Activated CD4-positive, alpha-beta T cell treated with anti-CD3 and anti-CD28 coated beads, Interleukin-2, amount 50 U/mL, for 4 hours (primary cell): ENCODE data around the gene CXCL1.
"Not testable (repeated sequence)": the region's sequence is repeated elsewhere in the genome, so short reads cannot be mapped to it uniquely, and the experiment has no call there.

Experiments
- DNase-seq, 2 experiments: peaks; one replicate each; pipeline ENCODE4 v3.0.0-alpha.2; 2020

CXCL1 gene

GRCh38 chr4:73883306-73883705 lies 14.1 kb downstream of the CXCL1 start:
- DNase-seq = no peak

GRCh38 chr4:73885574-73886267 lies 16.5 kb downstream of the CXCL1 start:
- DNase-seq = no peak

GRCh38 chr4:73891326-73891725 lies 22.1 kb downstream of the CXCL1 start:
- DNase-seq = no peak

GRCh38 chr4:73891739-73892405 lies 22.7 kb downstream of the CXCL1 start:
- DNase-seq = no peak

- DNase-seq = no peak
Measured at GRCh38 chr4:73892966-73893365, 23.8 kb downstream of the CXCL1 start.

GRCh38 chr4:73894001-73894400 lies 24.8 kb downstream of the CXCL1 start:
- DNase-seq = no peak

GRCh38 chr4:73895201-73896175 lies 26.3 kb downstream of the CXCL1 start:
- no peak for DNase-seq

GRCh38 chr4:73896416-73896815 lies 27.2 kb downstream of the CXCL1 start:
- no peak for DNase-seq

GRCh38 chr4:73897380-73898136 lies 28.4 kb downstream of the CXCL1 start:
- DNase-seq = no peak

- not testable (repeated sequence) for DNase-seq
Measured at GRCh38 chr4:73899338-73899737, 30.1 kb downstream of the CXCL1 start.

GRCh38 chr4:73901031-73901430 lies 31.8 kb downstream of the CXCL1 start:
- no peak for DNase-seq

- DNase-seq = no peak
Measured at GRCh38 chr4:73902038-73902637, 32.9 kb downstream of the CXCL1 start.

GRCh38 chr4:73902817-73903547 lies 33.8 kb downstream of the CXCL1 start:
- DNase-seq = no peak

GRCh38 chr4:73904491-73904890 lies 35.3 kb downstream of the CXCL1 start:
- DNase-seq = no peak

- DNase-seq = no peak
Measured at GRCh38 chr4:73908965-73909364, 39.8 kb downstream of the CXCL1 start.

- DNase-seq = no peak
Measured at GRCh38 chr4:73911746-73912145, 42.6 kb downstream of the CXCL1 start.

GRCh38 chr4:73912191-73912590 lies 43.0 kb downstream of the CXCL1 start:
- no peak for DNase-seq

GRCh38 chr4:73914071-73914470 lies 44.9 kb downstream of the CXCL1 start:
- DNase-seq = no peak

- no peak for DNase-seq
Measured at GRCh38 chr4:73916172-73916925, 47.2 kb downstream of the CXCL1 start.

- no peak for DNase-seq
Measured at GRCh38 chr4:73917081-73917501, 47.9 kb downstream of the CXCL1 start.

- DNase-seq = no peak
Measured at GRCh38 chr4:73918058-73918457, 48.9 kb downstream of the CXCL1 start.
